ENCODE measurements around the gene FGR. TPM values are rescaled to one million over a fixed set of nuclear protein-coding genes. Genes with fewer than 3 reads are reported as not detected.

FGR gene
- total RNA-seq, 1 donor from 2014 or later: 0.96 TPM

- peak; percentile 13 for DNase-seq (ENCODE audit: low spot score)
Measured at GRCh38 chr1:27589441-27589840, 45.5 kb downstream of the FGR start.

- no peak for DNase-seq (ENCODE audit: low spot score)
Measured at GRCh38 chr1:27588256-27589232, 46.4 kb downstream of the FGR start.

- DNase-seq (ENCODE audit: low spot score): no peak
Measured at GRCh38 chr1:27585684-27586083, 49.3 kb downstream of the FGR start.

- DNase-seq (ENCODE audit: low spot score): no peak
Measured at GRCh38 chr1:27584453-27584852, 50.5 kb downstream of the FGR start.

GRCh38 chr1:27583479-27583878 is 51.5 kb downstream of the FGR start:
- no peak for DNase-seq (ENCODE audit: low spot score)

GRCh38 chr1:27581823-27582243 is 53.2 kb downstream of the FGR start:
- DNase-seq (ENCODE audit: low spot score): no peak

GRCh38 chr1:27577504-27578188 is 57.3 kb downstream of the FGR start:
- DNase-seq (ENCODE audit: low spot score): no peak

- no peak for DNase-seq (ENCODE audit: low spot score)
Measured at GRCh38 chr1:27576806-27577227, 58.2 kb downstream of the FGR start.

GRCh38 chr1:27575840-27576331 is 59.1 kb downstream of the FGR start:
- no peak for DNase-seq (ENCODE audit: low spot score)

GRCh38 chr1:27574871-27575831 is 59.8 kb downstream of the FGR start:
- peak; percentile 88 for DNase-seq (ENCODE audit: low spot score)

GRCh38 chr1:27574001-27574781 is 60.8 kb downstream of the FGR start:
- no peak for DNase-seq (ENCODE audit: low spot score)

GRCh38 chr1:27572679-27573426 is 62.1 kb downstream of the FGR start:
- no peak for DNase-seq (ENCODE audit: low spot score)

GRCh38 chr1:27572019-27572678 is 62.8 kb downstream of the FGR start:
- no peak for DNase-seq (ENCODE audit: low spot score)

- DNase-seq (ENCODE audit: low spot score): no peak
Measured at GRCh38 chr1:27571439-27572018, 63.5 kb downstream of the FGR start.

- no peak for DNase-seq (ENCODE audit: low spot score)
Measured at GRCh38 chr1:27570784-27571183, 64.2 kb downstream of the FGR start.

GRCh38 chr1:27570356-27570755 is 64.6 kb downstream of the FGR start:
- DNase-seq (ENCODE audit: low spot score): peak; percentile 22

- DNase-seq (ENCODE audit: low spot score): no peak
Measured at GRCh38 chr1:27569506-27570291, 65.3 kb downstream of the FGR start.

- no peak for DNase-seq (ENCODE audit: low spot score)
Measured at GRCh38 chr1:27569088-27569460, 65.9 kb downstream of the FGR start.

Measured in umbilical cord (tissue), 2 donors.